Left ventricle myocardium inferior (tissue), 1 donor: Measurements from ENCODE around the gene KRT6B. TPM values are rescaled to one million over a fixed set of nuclear protein-coding genes. Genes with fewer than 3 reads are reported as not detected.

Experiments used
- DNase-seq: peaks from one replicate; pipeline ENCODE4 v3.0.0-alpha.2; 2020
- H3K27ac ChIP-seq: fragments of 200-600 bp; replicated peaks from 2 replicates; pipeline ENCODE4 v1.8.0; 2021
- H3K27me3 ChIP-seq: fragments of 200-600 bp; 2 replicates; pipeline ENCODE4 v1.8.0; 2021; ENCODE audit warnings: low read depth
- H3K36me3 ChIP-seq: fragments of 200-600 bp; 2 replicates; pipeline ENCODE4 v1.8.0; 2021
- H3K4me1 ChIP-seq: fragments of 200-600 bp; 2 replicates; pipeline ENCODE4 v1.8.0; 2021
- H3K4me3 ChIP-seq: fragments of 200-600 bp; 2 replicates; pipeline ENCODE4 v1.8.0; 2021; ENCODE audit warnings: mild to moderate bottlenecking, moderate library complexity
- H3K9me3 ChIP-seq: fragments of 200-600 bp; replicated peaks from 2 replicates; pipeline ENCODE4 v1.8.0; 2021
- CTCF ChIP-seq: fragments of 200-600 bp; IDR thresholded peaks from 2 replicates; pipeline ENCODE4 v1.8.0; 2021; ENCODE audit warnings: antibody characterized with exemption, mild to moderate bottlenecking, borderline replicate concordance
- intact Hi-C: fragments of 100-400 bp; cut with micrococcal nuclease; formaldehyde crosslinking; loops from one replicate; pipeline ENCODE4 v1.11.0; 2022
- total RNA-seq: library from RNA; stranded (reverse); fragmentation: NEBNext Ultra II Directional; extraction: Animal tissue kit (Norgen Biotek cat#: 25700); gene quantifications from one replicate; pipeline ENCODE4 v1.2.1, GENCODE V29; 2021
- donor health status: DM: no; HTN: yes; CAD: no; lungs with severe emphysema.

Gene KRT6B
- total RNA-seq, 1 donor from 2014 or later: not detected

GRCh38 chr12:52436000-52436827, 15.7 kb downstream of the KRT6B start:
- intact Hi-C loops: no loop called here
- Histone ChIP-seq H3K36me3 (no peaks in the 10 kb centered on the region), H3K9me3 (no peaks in the 10 kb centered on the region), H3K4me3 (no peak overlapping the region), H3K4me1 (no peaks in the 10 kb centered on the region), H3K27ac (peak overlapping the region; percentile 18), H3K27me3 (peaks cover 63% of the 10 kb centered on the region)
- TF ChIP-seq CTCF: no peak
- no peak for DNase-seq

- Histone ChIP-seq H3K4me3 (no peak overlapping the region), H3K27me3 (peaks cover 68% of the 10 kb centered on the region), H3K4me1 (no peaks in the 10 kb centered on the region), H3K36me3 (no peaks in the 10 kb centered on the region), H3K27ac (no peak overlapping the region), H3K9me3 (no peaks in the 10 kb centered on the region)
- intact Hi-C loops: no loop called here
- no peak for TF ChIP-seq CTCF
- no peak for DNase-seq
Measured at GRCh38 chr12:52435659-52435999, 16.3 kb downstream of the KRT6B start.

GRCh38 chr12:52434760-52435530, 17.0 kb downstream of the KRT6B start:
- Histone ChIP-seq H3K27ac (no peak overlapping the region), H3K27me3 (peaks cover 73% of the 10 kb centered on the region), H3K9me3 (no peaks in the 10 kb centered on the region), H3K4me1 (no peaks in the 10 kb centered on the region), H3K4me3 (no peak overlapping the region), H3K36me3 (no peaks in the 10 kb centered on the region)
- no peak for TF ChIP-seq CTCF
- intact Hi-C loops: no loop called here
- no peak for DNase-seq

- Histone ChIP-seq H3K4me1 (no peaks in the 10 kb centered on the region), H3K27me3 (peaks cover 74% of the 10 kb centered on the region), H3K4me3 (no peak within 1 kb of the TSS), H3K9me3 (no peaks in the 10 kb centered on the region), H3K36me3 (no peaks in the 10 kb centered on the region), H3K27ac (no peak within 1 kb of the TSS)
- no peak for DNase-seq
- no peak for TF ChIP-seq CTCF
- intact Hi-C loops: no loop called here
Measured at GRCh38 chr12:52434081-52434733, 17.7 kb downstream of the KRT6B start, which contains the start of gene KRT75. TSS of gene KRT75 (minus strand) at chr12:52434371. CDS start at chr12:52434304, 67 bp downstream.

- no peak for TF ChIP-seq CTCF
- intact Hi-C loops: no loop called here
- Histone ChIP-seq H3K36me3 (no peaks in the 10 kb centered on the region), H3K27ac (no peak overlapping the region), H3K4me3 (no peak overlapping the region), H3K27me3 (peaks cover 74% of the 10 kb centered on the region), H3K9me3 (no peaks in the 10 kb centered on the region), H3K4me1 (no peaks in the 10 kb centered on the region)
- no peak for DNase-seq
Measured at GRCh38 chr12:52433501-52434080, 18.4 kb downstream of the KRT6B start.
